Measurements from ENCODE around the gene APOL1.

- TF ChIP-seq POLR2A (IDR thresholded peaks at IDR 0.05; ENCODE audit: low read length) = no peak
- no peak for TF ChIP-seq GATA1 (IDR thresholded peaks at IDR 0.05; ENCODE audit: low read depth, low read length)
Observed at GRCh38 chr22:36287881-36288515, 35.1 kb downstream of the APOL1 start.
